DND-41 (cell line): ENCODE results near the gene SFXN5.

Experiments
- EZH2 ChIP-seq: IDR thresholded peaks from 3 replicates; pipeline ENCODE4 v1.6.1; 2012; ENCODE audit warnings: borderline replicate concordance, low read depth, mild to moderate bottlenecking, moderate library complexity, low read length, inconsistent platforms; ENCODE audit not compliant: severe bottlenecking
- TF ChIP-seq, protein P1 (sequence below): IDR thresholded peaks from 2 replicates; pipeline ENCODE4 v1.5.1; 2012; ENCODE audit warnings: borderline replicate concordance, low read length, moderate library complexity, mild to moderate bottlenecking; ENCODE audit not compliant: poor library complexity, severe bottlenecking; ENCODE audit errors: extremely low read depth

DNA sequence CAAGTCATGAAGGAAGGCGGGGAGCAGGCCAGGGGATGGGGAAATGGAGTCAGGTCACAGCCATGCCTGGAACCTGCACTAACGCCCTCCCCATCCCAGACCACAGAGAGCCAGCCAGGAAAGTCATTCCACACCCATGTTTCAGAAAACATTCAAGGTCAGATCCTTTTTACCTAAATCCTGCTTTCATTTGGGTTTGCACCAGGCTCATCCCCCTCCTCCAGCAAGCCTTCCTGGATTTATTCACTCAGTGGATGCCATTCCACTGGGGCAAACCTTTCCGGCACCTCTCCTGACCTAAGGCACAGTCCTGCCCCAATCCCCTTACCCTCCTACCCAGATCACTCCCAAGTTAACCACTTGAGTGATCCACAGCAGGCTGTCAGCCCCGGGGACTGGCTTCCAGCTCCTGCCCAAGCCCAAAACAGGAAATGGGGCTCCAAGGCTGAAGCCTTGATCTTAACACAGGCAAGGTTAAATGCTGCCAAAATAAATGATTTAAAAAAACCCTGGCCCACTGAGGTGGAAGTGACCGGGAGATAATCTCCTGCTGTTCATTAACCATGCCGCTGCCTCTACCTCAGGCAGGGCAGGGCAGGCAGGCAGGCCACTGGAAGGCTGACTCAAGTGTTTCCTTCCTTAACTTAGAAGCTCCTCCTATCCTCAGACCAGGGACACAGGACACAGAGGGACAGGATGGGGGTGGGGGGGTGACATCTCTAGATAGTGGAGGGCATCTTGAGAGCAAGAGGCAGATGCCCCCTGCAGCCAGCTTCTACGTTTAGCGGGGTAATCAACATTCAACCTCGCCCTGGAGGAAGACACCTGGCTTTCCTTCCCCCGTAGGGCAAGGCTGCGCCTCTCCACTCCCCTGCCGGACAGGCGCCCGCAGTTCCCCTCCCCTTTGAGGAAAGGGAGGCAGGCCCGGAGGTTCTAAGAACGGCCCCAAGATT, 39.8 kb upstream of the SFXN5 start:
- TF ChIP-seq, protein P1, sequence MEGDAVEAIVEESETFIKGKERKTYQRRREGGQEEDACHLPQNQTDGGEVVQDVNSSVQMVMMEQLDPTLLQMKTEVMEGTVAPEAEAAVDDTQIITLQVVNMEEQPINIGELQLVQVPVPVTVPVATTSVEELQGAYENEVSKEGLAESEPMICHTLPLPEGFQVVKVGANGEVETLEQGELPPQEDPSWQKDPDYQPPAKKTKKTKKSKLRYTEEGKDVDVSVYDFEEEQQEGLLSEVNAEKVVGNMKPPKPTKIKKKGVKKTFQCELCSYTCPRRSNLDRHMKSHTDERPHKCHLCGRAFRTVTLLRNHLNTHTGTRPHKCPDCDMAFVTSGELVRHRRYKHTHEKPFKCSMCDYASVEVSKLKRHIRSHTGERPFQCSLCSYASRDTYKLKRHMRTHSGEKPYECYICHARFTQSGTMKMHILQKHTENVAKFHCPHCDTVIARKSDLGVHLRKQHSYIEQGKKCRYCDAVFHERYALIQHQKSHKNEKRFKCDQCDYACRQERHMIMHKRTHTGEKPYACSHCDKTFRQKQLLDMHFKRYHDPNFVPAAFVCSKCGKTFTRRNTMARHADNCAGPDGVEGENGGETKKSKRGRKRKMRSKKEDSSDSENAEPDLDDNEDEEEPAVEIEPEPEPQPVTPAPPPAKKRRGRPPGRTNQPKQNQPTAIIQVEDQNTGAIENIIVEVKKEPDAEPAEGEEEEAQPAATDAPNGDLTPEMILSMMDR: no peak
- no peak for TF ChIP-seq EZH2
